Measurements from ENCODE around the gene MAPT.

- TF ChIP-seq, protein P1, sequence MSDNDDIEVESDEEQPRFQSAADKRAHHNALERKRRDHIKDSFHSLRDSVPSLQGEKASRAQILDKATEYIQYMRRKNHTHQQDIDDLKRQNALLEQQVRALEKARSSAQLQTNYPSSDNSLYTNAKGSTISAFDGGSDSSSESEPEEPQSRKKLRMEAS (IDR thresholded peaks at IDR 0.05): no peak
- TF ChIP-seq TAF1 (IDR thresholded peaks at IDR 0.05; ENCODE audit: low read depth): no peak
- TF ChIP-seq REST (IDR thresholded peaks at IDR 0.05; ENCODE audit: low read depth): no peak
- no peak for TF ChIP-seq EGR1 (IDR thresholded peaks at IDR 0.05)
- TF ChIP-seq YY1 (IDR thresholded peaks at IDR 0.05; ENCODE audit: low read depth): no peak
- no peak for TF ChIP-seq TCF12 (IDR thresholded peaks at IDR 0.05; ENCODE audit: low read depth)
- no peak for TF ChIP-seq CEBPB (IDR thresholded peaks at IDR 0.05)
- TF ChIP-seq RAD21 (IDR thresholded peaks at IDR 0.05; ENCODE audit: low read depth): no peak
- no peak for TF ChIP-seq ZBTB7A (IDR thresholded peaks at IDR 0.05; ENCODE audit: low read depth)
These were observed 142.1 kb downstream of the MAPT start for GRCh38 chr17:46036491-46036890.

Measured in Ishikawa (cell line).